Measurements from ENCODE around the gene MYH10. TPM values are rescaled to one million over a fixed set of nuclear protein-coding genes. Genes with fewer than 3 reads are reported as not detected.

MYH10 gene
- total RNA-seq, 1 donor from 2014 or later: 118 TPM

- FAIRE-seq: no peak
These were observed 127.2 kb downstream of the MYH10 start for GRCh38 chr17:8503368-8503767.

GRCh38 chr17:8502126-8502525 lies 128.4 kb downstream of the MYH10 start:
- FAIRE-seq (no peak), DNase-seq (ENCODE audit: low spot score in 2 of 2) (no peak)

More at GRCh38 chr17:8503368-8503767, 127.2 kb downstream of the MYH10 start:
- no peak for DNase-seq (ENCODE audit: low spot score in 2 of 2)

GRCh38 chr17:8500609-8501008 lies 129.9 kb downstream of the MYH10 start:
- FAIRE-seq: no peak
- DNase-seq (ENCODE audit: low spot score in 2 of 2): no peak

- DNase-seq (ENCODE audit: low spot score in 2 of 2) (no peak), FAIRE-seq (no peak)
These were observed 130.9 kb downstream of the MYH10 start for GRCh38 chr17:8499614-8500013.

GRCh38 chr17:8499171-8499570 lies 131.4 kb downstream of the MYH10 start:
- no peak for DNase-seq (ENCODE audit: low spot score in 2 of 2)
- FAIRE-seq: no peak

- FAIRE-seq (no peak), DNase-seq (ENCODE audit: low spot score in 2 of 2) (no peak)
These were observed 134.4 kb downstream of the MYH10 start for GRCh38 chr17:8496081-8496480.

- FAIRE-seq (no peak), DNase-seq (ENCODE audit: low spot score in 2 of 2) (no peak)
These were observed 135.9 kb downstream of the MYH10 start for GRCh38 chr17:8494506-8495111.

GRCh38 chr17:8494021-8494420 lies 136.5 kb downstream of the MYH10 start:
- DNase-seq (ENCODE audit: low spot score in 2 of 2): no peak
- no peak for FAIRE-seq

GRCh38 chr17:8492121-8492520 lies 138.4 kb downstream of the MYH10 start:
- DNase-seq (ENCODE audit: low spot score in 2 of 2): no peak
- no peak for FAIRE-seq

GRCh38 chr17:8490256-8491023 lies 140.1 kb downstream of the MYH10 start:
- DNase-seq (ENCODE audit: low spot score in 2 of 2) (no peak), FAIRE-seq (no peak)

GRCh38 chr17:8489841-8490240 lies 140.7 kb downstream of the MYH10 start:
- FAIRE-seq: no peak
- DNase-seq (ENCODE audit: low spot score in 2 of 2): no peak

GRCh38 chr17:8488901-8489300 lies 141.6 kb downstream of the MYH10 start:
- no peak for DNase-seq (ENCODE audit: low spot score in 2 of 2)
- FAIRE-seq: no peak

- FAIRE-seq: no peak
These were observed 142.0 kb downstream of the MYH10 start for GRCh38 chr17:8488491-8488890.

GRCh38 chr17:8487743-8488142 lies 142.8 kb downstream of the MYH10 start:
- FAIRE-seq: no peak
- DNase-seq (ENCODE audit: low spot score in 2 of 2): no peak

More at GRCh38 chr17:8488491-8488890, 142.0 kb downstream of the MYH10 start:
- DNase-seq (ENCODE audit: low spot score in 2 of 2): no peak

- DNase-seq (ENCODE audit: low spot score in 2 of 2): no peak
- FAIRE-seq: no peak
These were observed 143.3 kb downstream of the MYH10 start for GRCh38 chr17:8487130-8487645.

GRCh38 chr17:8485491-8485890 lies 145.0 kb downstream of the MYH10 start:
- FAIRE-seq: no peak
- no peak for DNase-seq (ENCODE audit: low spot score in 2 of 2)

- DNase-seq (ENCODE audit: low spot score in 2 of 2) (no peak), FAIRE-seq (no peak)
These were observed 146.1 kb downstream of the MYH10 start for GRCh38 chr17:8484465-8484864.

GRCh38 chr17:8482546-8482945 lies 148.0 kb downstream of the MYH10 start:
- no peak for DNase-seq (ENCODE audit: low spot score in 2 of 2)

GRCh38 chr17:8481703-8482102 lies 148.8 kb downstream of the MYH10 start:
- DNase-seq (ENCODE audit: low spot score in 2 of 2) (no peak), FAIRE-seq (no peak)

More at GRCh38 chr17:8482546-8482945, 148.0 kb downstream of the MYH10 start:
- FAIRE-seq: no peak

GRCh38 chr17:8481089-8481488 lies 149.4 kb downstream of the MYH10 start:
- FAIRE-seq: no peak
- DNase-seq (ENCODE audit: low spot score in 2 of 2): no peak

- no peak for FAIRE-seq
- DNase-seq (ENCODE audit: low spot score in 2 of 2): no peak
These were observed 150.2 kb downstream of the MYH10 start for GRCh38 chr17:8480011-8480976.

Data from frontal cortex (tissue), 4 donors.